Small intestine (tissue), 16 donors: ENCODE results near the gene SOST. TPM values are rescaled to one million over a fixed set of nuclear protein-coding genes. Genes with fewer than 3 reads are reported as not detected.
"Not testable (repeated sequence)": the region's sequence is repeated elsewhere in the genome, so short reads cannot be mapped to it uniquely, and the experiment has no call there.

ENCODE experiments used
- DNase-seq, 2 donors: peaks; one replicate each; pipeline versions ENCODE4 v3.0.0 to v3.0.0-alpha.2; 2013
- FAIRE-seq: peaks from 2 replicates; lab custom pipeline; 2012; peaks lifted over from hg19 to GRCh38; lab: Jason Lieb, UNC
- H3K27ac ChIP-seq, 3 donors: one replicate each; pipeline ENCODE4 v1.5.1; 2013; ENCODE audit warnings: low read length in 2 of 3, mild to moderate bottlenecking in 2 of 3, control low read depth in 1 of 3, inconsistent platforms in 1 of 3, low read depth in 1 of 3, moderate library complexity in 1 of 3
- H3K27me3 ChIP-seq, 3 donors: one replicate each; pipeline ENCODE4 v1.6.1; 2013; ENCODE audit warnings: low read length in 3 of 3, inconsistent platforms in 1 of 3; ENCODE audit not compliant: control insufficient read depth in 3 of 3, insufficient read depth in 3 of 3
- H3K36me3 ChIP-seq, 3 donors: one replicate each; pipeline ENCODE4 v1.6.1; 2013; ENCODE audit warnings: low read length in 3 of 3, inconsistent platforms in 1 of 3, low read depth in 1 of 3, mild to moderate bottlenecking in 1 of 3, moderate library complexity in 1 of 3; ENCODE audit not compliant: control insufficient read depth in 3 of 3, insufficient read depth in 2 of 3
- H3K4me1 ChIP-seq, 3 donors: one replicate each; pipeline ENCODE4 v1.6.1; 2013; ENCODE audit warnings: low read length in 2 of 3, inconsistent platforms in 1 of 3, low read depth in 1 of 3, mild to moderate bottlenecking in 1 of 3, moderate library complexity in 1 of 3; ENCODE audit not compliant: control insufficient read depth in 3 of 3, insufficient read depth in 2 of 3
- H3K4me3 ChIP-seq, 3 donors: one replicate each; pipeline ENCODE4 v1.5.1; 2013; ENCODE audit warnings: low read length in 3 of 3, control low read depth in 1 of 3, inconsistent platforms in 1 of 3, low read depth in 1 of 3, mild to moderate bottlenecking in 1 of 3, moderate library complexity in 1 of 3
- H3K9me3 ChIP-seq, 2 donors: one replicate each; pipeline ENCODE4 v1.6.1; 2013; ENCODE audit warnings: low read depth in 1 of 2, low read length in 1 of 2; ENCODE audit not compliant: control insufficient read depth in 2 of 2, insufficient read depth in 1 of 2
- WGBS, 3 donors: extraction: QIAGEN DNeasy Blood & Tissue Kit; methylation state at CpG; one replicate each; pipeline ENCODE4 v1.1.7; 2013; 5-methylcytosine and 5-hydroxymethylcytosine counted together
- long read RNA-seq, 10 donors: transcript quantifications; one replicate each; lab custom pipeline, GENCODE V29; 2026
- polyA plus RNA-seq, 4 donors: library from polyadenylated mRNA; stranded (reverse) in 3 of 4; unstranded in 1 of 4; fragments of 200-250 nt in 3 of 4; fragments of 120-200 nt in 1 of 4; gene quantifications; one replicate each; pipeline versions ENCODE4 v1.2.1 to v1.2.3, GENCODE V29; 2013
- donor health status: healthy with polysubstance abuse.
- donor health status: control.
- donor health status: control.
- donor health status: Bipolar disorder and iron deficiency.
- donor health status: healthy.

Gene SOST
- polyA plus RNA-seq = under 1 TPM in 1 of 4 donors, not detected in 3; 0.04 TPM
- long read RNA-seq, donor 1 = 0 reads
- long read RNA-seq, donor 2 = 0 reads
- long read RNA-seq, donor 3 = 0 reads
- long read RNA-seq, donor 4 = 0 reads
- long read RNA-seq, donor 5 = 0 reads
- long read RNA-seq, donor 6 = 0 reads
- long read RNA-seq, donor 7 = 0 reads
- long read RNA-seq, donor 8 = 0 reads
- long read RNA-seq, donor 9 = 0 reads
- long read RNA-seq, donor 10 = 0 reads

DNA sequence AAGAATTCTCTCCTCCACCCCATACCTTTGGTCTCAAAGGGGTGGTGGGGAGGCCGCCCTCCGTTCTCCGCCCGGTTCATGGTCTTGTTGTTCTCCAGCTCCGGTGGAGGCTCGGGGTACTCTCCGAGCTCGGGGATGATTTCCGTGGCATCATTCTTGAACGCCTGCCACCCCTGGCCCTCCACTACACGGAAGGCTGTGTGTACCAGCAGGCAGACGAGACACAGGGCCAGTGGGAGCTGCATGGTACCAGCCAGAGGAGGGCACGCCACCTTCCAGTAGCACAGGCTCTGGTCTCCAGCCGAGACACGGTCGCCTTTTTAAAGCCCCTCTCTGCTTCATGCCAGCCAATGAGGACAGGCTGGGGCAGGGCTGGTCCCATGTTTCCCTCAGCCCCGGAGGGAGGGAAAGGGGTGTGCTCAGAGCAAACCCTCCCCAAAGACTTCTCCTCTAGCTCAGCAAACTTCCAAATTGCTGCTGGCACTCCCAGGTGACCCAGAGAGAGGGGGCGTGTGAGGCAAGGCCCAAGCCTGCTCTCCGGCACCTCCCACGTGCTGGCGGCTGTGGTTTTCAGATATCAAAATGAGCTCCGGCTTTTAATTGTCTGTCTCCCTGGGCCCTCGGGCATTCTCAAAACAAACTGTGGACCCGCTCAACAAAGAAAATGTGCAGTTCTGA lies at the start of gene SOST:
Gene SOST (minus strand): TSS at position 295 of the 678 bp plus-strand sequence. CDS start 50 bp downstream, at position 245.
- DNase-seq (no peak), FAIRE-seq (no peak)
- H3K4me3 ChIP-seq = no peak within 1 kb of the TSS
- no peaks in the 10 kb centered on the region for H3K36me3 ChIP-seq
- no peaks in the 10 kb centered on the region for H3K9me3 ChIP-seq
- peaks cover 0 to 4% (median 3%) of the 10 kb centered on the region in 3 donors for H3K4me1 ChIP-seq
- 82 to 86% (median 84%) methylated on average over 24 of the region's 24 CpGs for WGBS, 3 donors
- H3K27ac ChIP-seq = no peak within 1 kb of the TSS
- peaks cover 11 to 49% (median 20%) of the 10 kb centered on the region in 3 donors for H3K27me3 ChIP-seq

DNA sequence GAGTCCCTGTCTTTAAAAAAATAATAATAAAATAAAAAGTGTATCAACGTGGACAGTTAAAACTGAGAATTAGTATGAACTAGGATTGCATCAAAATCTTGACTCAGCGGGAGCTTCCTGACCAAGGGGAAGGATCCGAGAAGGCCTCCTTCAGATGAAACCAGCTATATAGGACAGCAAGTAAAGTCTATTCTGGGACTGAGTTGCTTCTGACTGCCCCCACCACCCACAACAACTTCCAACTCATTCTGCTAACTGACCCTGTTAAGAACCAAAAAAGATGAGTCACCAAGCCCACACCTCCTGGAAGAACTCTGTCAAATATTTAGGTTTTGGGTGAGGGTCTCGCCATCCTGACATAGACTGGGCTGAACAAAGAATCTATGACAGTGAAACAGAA lies 49.5 kb upstream of the SOST start:
- FAIRE-seq (no peak), DNase-seq (no peak)
- no peak overlapping the region for H3K27ac ChIP-seq
- H3K4me3 ChIP-seq = no peak overlapping the region
- 83 to 90% (median 89%) methylated on average over 4 of the region's 4 CpGs for WGBS, 3 donors
- no peaks in the 10 kb centered on the region for H3K27me3 ChIP-seq
- H3K4me1 ChIP-seq = no peaks in the 10 kb centered on the region
- peaks cover 0 to 2% (median 0%) of the 10 kb centered on the region in 3 donors for H3K36me3 ChIP-seq
- no peaks in the 10 kb centered on the region for H3K9me3 ChIP-seq

DNA sequence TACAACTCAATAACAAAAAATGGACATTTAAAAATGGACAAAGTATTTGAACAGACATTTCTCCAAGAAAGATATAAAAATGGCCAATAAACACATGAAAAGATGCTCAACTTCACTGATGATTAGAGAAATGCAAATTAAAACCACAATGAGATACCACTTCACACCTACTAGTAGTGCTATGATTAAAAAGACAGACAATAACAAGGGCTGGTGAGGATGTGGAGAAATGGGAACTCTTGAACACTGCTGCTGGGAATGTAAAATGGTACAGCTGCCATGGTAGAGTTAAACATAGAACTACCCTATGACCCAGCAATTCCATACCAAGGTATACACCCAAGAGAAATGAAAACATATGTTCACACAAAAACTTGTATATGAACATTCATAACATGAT lies 46.5 kb upstream of the SOST start:
- H3K36me3 ChIP-seq = no peaks in the 10 kb centered on the region
- H3K4me3 ChIP-seq = no peak overlapping the region
- no peak overlapping the region for H3K27ac ChIP-seq
- no peaks in the 10 kb centered on the region for H3K27me3 ChIP-seq
- no peak for DNase-seq
- no peak for FAIRE-seq
- no peaks in the 10 kb centered on the region for H3K9me3 ChIP-seq
- no peaks in the 10 kb centered on the region for H3K4me1 ChIP-seq

DNA sequence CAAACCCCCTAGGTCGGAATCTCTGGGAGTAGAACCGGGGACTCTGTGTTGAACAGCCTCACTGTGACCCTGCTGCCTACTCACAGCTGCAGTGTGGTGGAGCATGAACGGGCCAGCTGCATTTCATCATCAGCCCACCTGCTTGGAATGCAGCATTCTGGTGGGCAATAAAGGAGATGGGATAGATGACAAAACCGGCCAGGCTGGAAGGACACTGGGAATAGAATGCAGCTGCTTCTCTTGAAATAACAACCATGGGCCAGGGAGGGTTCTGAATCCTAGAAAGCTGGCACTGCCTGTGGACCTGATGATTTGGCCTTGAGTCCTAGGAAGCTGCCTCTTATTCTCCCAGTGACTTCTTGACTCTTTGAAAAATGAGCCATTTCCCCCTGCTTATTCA lies 45.2 kb upstream of the SOST start:
- FAIRE-seq = no peak
- Histone ChIP-seq H3K27me3 (no peaks in the 10 kb centered on the region), H3K36me3 (no peaks in the 10 kb centered on the region)

DNA sequence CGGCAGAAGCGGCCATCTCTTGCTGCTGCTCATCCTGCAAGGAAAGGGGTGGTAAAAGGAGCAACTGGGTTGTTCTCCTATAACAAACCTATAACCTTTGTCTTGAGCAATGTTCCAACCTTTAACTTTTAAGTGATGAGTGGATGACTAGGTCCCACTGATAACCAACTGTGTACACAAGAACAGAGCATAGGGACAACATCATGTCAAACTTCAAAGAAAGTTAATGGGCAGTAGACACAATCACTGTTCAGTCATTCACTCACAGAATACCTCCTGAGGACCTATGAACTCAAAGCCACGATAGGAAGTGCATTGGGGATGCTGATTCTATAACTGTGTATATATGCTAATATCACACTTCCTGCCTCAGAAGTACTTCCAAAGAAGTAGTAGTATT lies 43.3 kb upstream of the SOST start:
- Histone ChIP-seq H3K4me3 (no peak overlapping the region), H3K4me1 (no peaks in the 10 kb centered on the region), H3K36me3 (no peaks in the 10 kb centered on the region), H3K9me3 (no peaks in the 10 kb centered on the region), H3K27me3 (no peaks in the 10 kb centered on the region), H3K27ac (no peak overlapping the region)
- DNase-seq (no peak), FAIRE-seq (no peak)
- WGBS, 3 donors = 62 to 77% (median 72%) methylated on average over 3 of the region's 3 CpGs

More for the DNA sequence above, 45.2 kb upstream of the SOST start:
- Histone ChIP-seq H3K27ac (no peak overlapping the region), H3K9me3 (no peaks in the 10 kb centered on the region), H3K4me1 (no peaks in the 10 kb centered on the region), H3K4me3 (no peak overlapping the region)
- DNase-seq = no peak
- WGBS, 3 donors = 61 to 76% (median 70%) methylated on average over 4 of the region's 4 CpGs

DNA sequence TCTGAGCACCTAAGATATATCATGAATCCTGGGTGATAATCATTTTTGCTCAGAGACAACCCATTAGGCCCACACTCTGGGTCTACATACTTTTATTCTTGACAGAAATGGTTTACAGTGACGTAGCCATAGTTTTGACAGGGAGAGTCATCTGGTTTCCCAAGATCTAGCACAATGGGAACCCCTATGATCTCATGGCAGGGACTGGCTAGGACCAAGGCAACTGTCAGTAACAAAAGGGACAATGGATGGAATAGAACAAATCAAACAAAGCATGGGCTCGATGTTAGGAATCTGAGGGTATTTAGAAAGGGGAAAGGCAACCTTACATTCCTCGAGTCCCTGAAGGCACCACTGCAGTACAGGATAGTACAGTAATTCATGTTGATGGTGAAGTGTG lies 42.1 kb upstream of the SOST start:
- Histone ChIP-seq H3K9me3 (no peaks in the 10 kb centered on the region), H3K27ac (no peak overlapping the region), H3K4me3 (no peak overlapping the region), H3K4me1 (no peaks in the 10 kb centered on the region), H3K27me3 (no peaks in the 10 kb centered on the region), H3K36me3 (no peaks in the 10 kb centered on the region)
- no peak for DNase-seq
- no peak for FAIRE-seq
- WGBS, 3 donors = 81 to 91% (median 89%) methylated on average over 3 of the region's 3 CpGs

DNA sequence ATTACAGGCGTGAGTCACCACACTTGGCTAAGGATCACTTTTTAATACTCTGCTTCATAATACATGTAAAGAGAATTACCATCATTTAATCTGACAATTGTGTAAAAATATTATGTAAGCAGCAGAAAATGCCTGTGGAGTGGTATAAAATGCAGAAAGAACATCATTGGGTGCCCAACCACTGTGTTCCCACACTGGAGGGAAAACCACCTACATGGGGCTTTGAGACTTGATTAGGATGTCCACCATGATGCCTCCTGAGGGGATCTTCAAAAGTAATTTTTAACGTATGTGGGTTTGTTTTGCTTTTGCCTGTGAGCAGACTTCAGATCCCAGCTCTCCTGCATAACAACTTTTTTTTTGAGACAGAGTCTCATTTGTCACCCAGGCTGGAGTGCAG lies 40.5 kb upstream of the SOST start:
- no peak overlapping the region for H3K4me3 ChIP-seq
- H3K36me3 ChIP-seq = no peaks in the 10 kb centered on the region
- H3K27ac ChIP-seq = no peak overlapping the region
- H3K9me3 ChIP-seq = no peaks in the 10 kb centered on the region
- 74 to 84% (median 77%) methylated on average over 2 of the region's 2 CpGs for WGBS, 3 donors
- no peaks in the 10 kb centered on the region for H3K27me3 ChIP-seq
- no peak for FAIRE-seq
- H3K4me1 ChIP-seq = no peaks in the 10 kb centered on the region
- no peak for DNase-seq

DNA sequence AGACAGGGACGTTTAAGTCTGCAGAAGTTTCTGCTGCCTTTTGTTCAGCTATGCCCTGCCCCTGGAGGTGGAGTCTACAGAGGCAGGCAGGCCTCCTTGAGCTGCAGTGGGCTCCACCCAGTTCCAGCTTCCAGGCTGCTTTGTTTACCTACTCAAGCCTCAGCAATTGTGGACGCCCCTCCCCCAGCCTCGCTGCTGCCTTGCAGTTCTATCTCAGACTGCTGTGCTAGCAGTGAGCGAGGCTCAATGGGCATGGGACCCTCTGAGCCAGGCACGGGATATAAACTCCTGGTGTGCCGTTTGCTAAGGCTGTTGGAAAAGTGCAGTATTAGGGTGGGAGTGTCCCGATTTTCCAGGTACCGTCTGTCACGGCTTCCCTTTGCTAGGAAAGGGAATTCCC lies 39.4 kb upstream of the SOST start:
- 65 to 77% (median 74%) methylated on average over 8 to 9 of the region's 9 CpGs for WGBS, 3 donors
- H3K4me1 ChIP-seq, DNase-seq, H3K9me3 ChIP-seq, H3K27ac ChIP-seq, H3K4me3 ChIP-seq, H3K27me3 ChIP-seq, H3K36me3 ChIP-seq, FAIRE-seq: not testable (repeated sequence)
